Sigmoid colon (tissue), 4 donors: ENCODE measurements around the gene WDR62.
"Not testable (repeated sequence)": the region's sequence is repeated elsewhere in the genome, so short reads cannot be mapped to it uniquely, and the experiment has no call there.

ENCODE experiments used
- CTCF ChIP-seq, 4 experiments: fragments of 450-650 bp in 3 of 4; fragments of 200-600 bp in 1 of 4; IDR thresholded peaks; one replicate each; pipeline ENCODE4 v1.5.1; 2016 to 2019; ENCODE audit warnings: antibody characterized with exemption in 4 of 4, mild to moderate bottlenecking in 3 of 4, moderate library complexity in 2 of 4
- POLR2AphosphoS5 ChIP-seq, 4 donors: sonication (generic); formaldehyde crosslinking; IDR thresholded peaks; one replicate each; pipeline ENCODE4 v1.6.1; 2017; ENCODE audit warnings: antibody characterized with exemption in 4 of 4

GRCh38 chr19:36134867-36135266 lies 80.2 kb downstream of the WDR62 start:
- not testable (repeated sequence) for TF ChIP-seq POLR2AphosphoS5, CTCF (IDR thresholded peaks at IDR 0.05)
